GM19240 (cell line): ENCODE data around the gene SARS1.
A peak's percentile ranks its signal among the peaks of the same experiment; 100 is the strongest.
"Not testable (repeated sequence)": the region's sequence is repeated elsewhere in the genome, so short reads cannot be mapped to it uniquely, and the experiment has no call there.

Source experiments
- DNase-seq: peaks from one replicate; pipeline ENCODE4 v3.0.0; 2011; ENCODE audit warnings: low spot score; ENCODE audit not compliant: insufficient read length

SARS1 gene

GRCh38 chr1:109192433-109192832, 21.3 kb upstream of the SARS1 start:
- DNase-seq: no peak

- peak; percentile 71 for DNase-seq
Observed at GRCh38 chr1:109193653-109194590, 19.8 kb upstream of the SARS1 start.

GRCh38 chr1:109197158-109198042, 16.3 kb upstream of the SARS1 start:
- DNase-seq: no peak

DNA sequence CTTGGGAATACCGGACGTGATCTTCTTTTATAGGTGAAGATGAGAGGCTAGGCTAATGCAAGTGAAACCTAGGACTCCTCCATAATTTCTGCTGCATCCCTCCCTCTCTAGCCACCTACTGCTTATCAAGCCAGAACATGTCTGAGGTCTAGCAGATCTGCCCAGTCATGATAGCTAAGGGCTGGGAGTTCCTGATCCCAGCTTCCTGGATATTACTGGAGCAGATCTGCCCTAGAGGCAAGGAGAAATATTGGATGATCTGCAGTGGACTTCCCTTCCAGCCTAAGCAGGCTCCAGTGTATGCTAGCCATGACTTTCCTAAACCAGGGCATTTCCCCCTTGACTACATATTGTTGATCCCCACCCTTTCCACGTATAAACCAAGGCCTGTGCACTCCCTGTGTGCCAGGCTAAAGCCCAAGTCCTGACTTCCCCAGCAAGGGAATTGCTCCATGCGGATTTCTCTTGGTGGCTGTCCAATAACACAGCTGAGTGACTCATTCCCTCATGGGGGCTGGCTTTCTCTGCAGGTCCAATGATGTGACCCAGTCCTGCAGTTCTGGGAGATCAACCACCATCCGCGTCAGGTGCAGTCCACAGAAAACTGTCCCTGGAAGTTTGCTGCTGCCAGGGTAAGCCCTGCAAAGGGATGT, 15.5 kb upstream of the SARS1 start:
- no peak for DNase-seq

DNA sequence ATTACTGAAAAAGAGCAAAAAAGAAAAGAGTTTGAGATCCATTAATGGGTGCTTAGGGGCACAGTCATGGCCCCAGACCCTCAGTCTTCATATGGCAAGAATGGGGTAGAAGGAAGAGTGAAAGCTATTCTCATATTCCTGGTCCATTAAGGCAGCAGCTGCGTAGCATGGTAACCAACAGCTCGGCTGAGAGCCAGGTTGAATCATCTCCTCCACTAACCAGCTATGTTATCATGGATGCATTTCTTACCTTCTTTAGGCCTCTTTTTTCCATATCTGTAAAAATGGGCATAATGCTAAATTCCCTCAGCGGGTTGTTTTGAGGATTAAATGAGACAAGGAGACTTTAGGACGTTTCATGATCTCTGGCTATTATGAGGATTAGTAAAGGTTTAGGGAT, 15.0 kb upstream of the SARS1 start:
- DNase-seq: no peak

DNA sequence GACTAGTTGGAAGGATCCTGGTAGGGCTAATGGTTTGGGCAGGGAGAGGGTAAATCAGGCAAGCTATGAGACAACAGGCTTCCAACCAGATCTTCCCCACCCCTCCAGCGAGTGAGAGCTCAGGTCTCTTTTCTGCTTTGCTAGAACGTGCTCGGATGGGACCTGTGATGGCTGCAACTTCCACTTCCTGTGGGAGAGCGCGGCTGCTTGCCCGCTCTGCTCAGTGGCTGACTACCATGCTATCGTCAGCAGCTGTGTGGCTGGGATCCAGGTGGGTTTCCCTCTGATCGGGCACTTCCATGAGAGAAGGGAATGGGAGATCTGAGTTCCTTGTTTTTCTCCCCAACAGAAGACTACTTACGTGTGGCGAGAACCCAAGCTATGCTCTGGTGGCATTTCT, 14.0 kb upstream of the SARS1 start:
- no peak for DNase-seq

DNA sequence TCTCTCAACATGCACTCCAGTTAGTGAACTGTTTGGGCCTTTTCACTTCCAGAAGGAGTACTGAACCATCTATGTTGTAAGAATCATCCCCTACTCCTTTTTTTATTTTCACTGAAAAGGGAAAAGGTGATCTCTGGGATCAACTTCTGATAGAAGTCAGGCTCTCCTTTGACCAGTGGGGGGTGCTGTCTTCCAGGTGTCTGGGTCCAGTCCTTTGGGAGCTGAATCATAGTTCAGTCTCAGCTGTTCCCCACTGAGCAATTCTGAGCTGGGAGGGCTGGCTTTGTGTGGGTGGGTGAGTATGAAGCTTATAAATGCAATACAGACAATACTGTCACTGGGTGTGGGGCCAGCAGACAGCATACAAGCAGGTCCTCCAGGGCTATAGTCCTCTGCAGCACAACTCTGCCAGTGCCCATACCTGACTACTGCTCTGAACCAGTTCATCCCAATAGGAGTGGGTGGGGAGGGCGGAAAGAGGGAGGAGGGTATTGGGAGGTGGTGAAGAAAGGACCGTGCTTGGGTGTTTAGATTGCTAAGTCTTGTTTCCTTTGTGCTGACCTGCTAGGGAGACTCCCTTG, 12.5 kb upstream of the SARS1 start:
- DNase-seq: no peak

DNA sequence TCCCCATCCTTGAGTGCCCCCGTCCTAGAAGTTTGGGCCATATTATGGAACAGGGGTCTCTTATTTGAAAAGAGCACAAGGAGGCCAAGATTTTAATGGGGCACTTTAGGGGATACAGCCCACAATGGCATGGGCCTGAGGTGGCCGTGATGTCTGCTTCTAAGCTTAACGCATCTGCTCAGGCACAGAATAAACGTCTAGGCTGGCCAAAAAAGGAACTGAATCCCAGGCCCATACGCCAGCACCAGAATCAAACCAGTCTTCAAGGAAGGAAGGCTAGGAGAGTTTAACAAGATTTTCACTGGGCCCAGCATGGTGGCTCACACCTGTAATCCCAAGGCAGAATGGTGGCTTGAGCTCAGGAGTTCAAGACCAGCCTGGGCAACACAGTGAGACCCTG, 9.2 kb upstream of the SARS1 start:
- no peak for DNase-seq

GRCh38 chr1:109206339-109206738, 7.4 kb upstream of the SARS1 start:
- no peak for DNase-seq

- DNase-seq: no peak
Observed at GRCh38 chr1:109207467-109208103, 6.1 kb upstream of the SARS1 start.

DNA sequence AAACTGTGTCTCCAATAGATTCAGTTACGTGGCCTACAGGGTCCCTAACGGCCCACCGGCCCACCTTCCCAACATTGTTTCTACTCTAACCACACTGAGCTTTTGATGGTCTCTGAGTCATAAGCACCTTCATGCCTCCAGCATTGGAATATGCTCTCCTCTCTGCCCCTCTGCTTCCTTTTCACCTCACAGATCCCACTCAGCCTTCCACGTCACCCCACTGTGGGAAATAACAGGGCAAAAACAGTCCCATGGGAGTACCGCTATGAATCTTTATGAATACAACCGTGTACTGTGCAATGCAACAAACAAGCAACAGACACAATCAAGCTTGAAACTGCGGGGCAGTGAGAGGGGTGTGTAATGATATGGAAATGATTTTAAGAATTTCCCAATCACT, 5.3 kb upstream of the SARS1 start:
- no peak for DNase-seq

DNA sequence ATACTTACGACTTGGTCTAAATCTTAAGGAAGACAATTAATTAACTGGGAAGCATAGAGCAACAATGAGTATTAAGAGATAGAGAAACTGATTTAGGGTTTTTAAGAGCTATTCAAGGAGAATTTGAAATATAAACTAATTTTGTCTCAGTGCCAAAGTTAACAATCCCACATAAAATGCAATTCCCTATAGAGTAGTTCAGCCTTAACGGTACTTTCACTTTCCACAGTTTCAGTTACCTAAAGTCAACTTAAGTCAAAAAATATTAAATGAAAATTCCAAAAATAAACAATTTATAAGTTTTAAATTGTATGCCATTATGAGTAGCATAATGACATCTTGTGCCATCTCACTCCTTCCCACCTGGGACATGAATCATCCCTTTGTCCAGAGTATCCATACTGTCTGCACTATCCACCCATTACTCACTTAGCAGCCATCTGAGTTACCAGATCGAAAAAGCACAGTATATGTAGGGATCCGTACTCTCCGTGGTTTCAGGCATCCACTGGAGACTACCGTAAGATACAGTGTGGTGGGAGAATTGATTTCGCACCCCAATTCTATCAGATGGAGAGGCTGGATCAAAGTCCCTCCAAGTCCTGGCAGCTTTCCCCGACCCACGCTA, 4.8 kb upstream of the SARS1 start:
- DNase-seq: no peak

DNA sequence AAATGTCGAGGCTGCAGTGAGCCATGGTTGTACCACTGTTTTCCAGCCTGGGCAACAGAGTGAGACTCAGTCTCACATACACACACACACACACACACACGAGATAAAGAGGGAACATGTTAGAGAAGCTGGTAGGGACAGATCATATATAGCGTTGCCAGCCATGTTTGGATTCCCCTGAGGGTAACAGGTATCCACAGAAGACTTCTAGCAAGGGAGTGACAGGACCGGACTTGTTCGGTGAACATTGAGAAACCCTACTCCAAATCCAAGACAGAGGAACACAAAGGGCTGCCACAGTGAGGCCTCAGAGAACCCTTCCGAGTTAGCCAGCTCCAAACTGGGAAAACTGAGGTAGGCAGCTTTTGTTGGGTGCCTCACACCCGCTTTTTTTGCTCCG, 3.7 kb upstream of the SARS1 start:
- no peak for DNase-seq

- no peak for DNase-seq
Observed at GRCh38 chr1:109213345-109213823, 334 bp upstream of the SARS1 start.

- no peak for DNase-seq
Observed at GRCh38 chr1:109214695-109215623, 1.2 kb downstream of the SARS1 start.

DNA sequence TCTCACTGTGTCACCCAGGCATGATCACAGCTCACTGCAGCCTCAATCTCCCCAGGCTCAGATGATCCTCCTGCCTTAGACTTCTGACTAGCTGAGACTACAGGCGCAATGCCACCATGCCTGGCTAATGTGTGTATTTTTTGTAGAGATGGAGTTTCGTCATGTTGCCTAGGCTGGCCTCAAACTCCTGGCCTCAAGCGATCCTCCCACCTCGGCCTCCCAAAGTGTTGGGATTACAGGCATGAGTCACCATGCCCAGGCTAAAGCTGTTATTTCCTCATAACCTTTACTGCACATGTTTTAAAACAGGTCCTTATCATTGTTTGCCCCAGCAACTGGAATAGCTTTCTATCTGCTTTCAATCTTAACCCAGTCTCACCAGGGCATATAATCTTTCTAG, 2.9 kb downstream of the SARS1 start:
- no peak for DNase-seq

DNA sequence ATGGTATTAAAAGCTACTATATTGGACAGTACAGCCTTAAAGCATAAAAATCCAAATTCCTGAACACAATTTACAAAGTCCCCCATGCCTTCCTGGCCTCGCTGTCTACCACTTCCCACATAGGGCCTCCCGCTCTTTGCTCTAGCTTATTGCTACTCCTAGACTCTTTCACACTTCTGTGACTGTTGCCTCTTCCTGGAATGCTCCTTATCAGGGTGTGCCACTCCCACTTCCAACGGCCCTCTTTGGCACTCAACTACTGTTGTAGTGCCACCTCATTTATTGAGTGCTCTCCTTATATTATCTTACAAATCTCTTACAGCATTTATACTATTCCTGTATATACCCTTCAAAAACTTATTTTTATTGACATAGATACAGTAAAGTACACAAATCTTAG, 4.8 kb downstream of the SARS1 start:
- no peak for DNase-seq

- DNase-seq: not testable (repeated sequence)
Observed at GRCh38 chr1:109221201-109221600, 7.5 kb downstream of the SARS1 start.

DNA sequence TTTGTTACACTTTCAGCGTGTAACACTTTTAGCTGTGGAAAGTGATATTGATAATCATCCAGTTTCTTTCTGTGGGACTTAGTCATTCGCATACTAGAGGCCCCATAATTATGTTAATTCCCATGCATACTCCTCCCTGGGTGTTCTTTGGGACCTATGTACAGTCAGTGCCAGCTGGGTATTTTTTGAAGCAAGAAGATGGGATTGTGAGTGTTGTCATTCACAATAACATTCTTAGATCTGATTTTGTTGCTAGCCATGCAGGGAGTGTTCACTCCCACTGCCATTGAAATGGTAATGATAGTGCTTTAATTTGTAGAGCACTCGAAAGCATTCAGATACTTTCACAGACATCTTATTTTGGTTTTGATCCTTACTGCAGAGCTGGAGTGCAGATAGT, 11.6 kb downstream of the SARS1 start:
- no peak for DNase-seq
